ENCODE results near the gene NRXN2.
"Not testable (repeated sequence)": the region's sequence is repeated elsewhere in the genome, so short reads cannot be mapped to it uniquely, and the experiment has no call there.

Gene NRXN2

GRCh38 chr11:64703048-64703447 lies 19.9 kb downstream of the NRXN2 start:
- H3K9me3 Mint-ChIP-seq, result no peaks in the 10 kb centered on the region
- peaks cover 44% of the 10 kb centered on the region for H3K27me3 Mint-ChIP-seq
- no peak overlapping the region for H3K27ac Mint-ChIP-seq
- H3K4me3 Mint-ChIP-seq, result no peak overlapping the region
- H3K36me3 Mint-ChIP-seq, result no peaks in the 10 kb centered on the region
- CTCF ChIA-PET, result interaction anchor here (0.6 to 1.9 kb wide), 4 partner anchors 9 to 14 kb away, joined by 3 to 5 read pairs (median 4); no protein-coding TSS in a partner anchor
- H3K4me1 Mint-ChIP-seq, result no peaks in the 10 kb centered on the region
- no peak for DNase-seq

GRCh38 chr11:64701956-64702355 lies 21.0 kb downstream of the NRXN2 start:
- H3K27ac Mint-ChIP-seq, H3K4me3 Mint-ChIP-seq, H3K4me1 Mint-ChIP-seq, CTCF ChIA-PET, DNase-seq, H3K9me3 Mint-ChIP-seq, H3K36me3 Mint-ChIP-seq: not testable (repeated sequence)
- peaks cover 47% of the 10 kb centered on the region for H3K27me3 Mint-ChIP-seq

- no peaks in the 10 kb centered on the region for H3K4me1 Mint-ChIP-seq
- H3K27ac Mint-ChIP-seq, result no peak overlapping the region
- H3K27me3 Mint-ChIP-seq, result peaks cover 57% of the 10 kb centered on the region
- CTCF ChIA-PET, result interaction anchor here (1.2 to 1.8 kb wide), 2 partner anchors 9 to 16 kb away, joined by 3 to 7 read pairs; no protein-coding TSS in a partner anchor
- DNase-seq, result no peak
- H3K4me3 Mint-ChIP-seq, result no peak overlapping the region
- no peaks in the 10 kb centered on the region for H3K36me3 Mint-ChIP-seq
- H3K9me3 Mint-ChIP-seq, result no peaks in the 10 kb centered on the region
These were observed 24.6 kb downstream of the NRXN2 start for GRCh38 chr11:64698427-64698826.

GRCh38 chr11:64697663-64698375 lies 25.2 kb downstream of the NRXN2 start:
- CTCF ChIA-PET, result interaction anchor here (1.2 to 1.8 kb wide), 3 partner anchors 8 to 9 kb away, joined by 3 to 7 read pairs (median 5); no protein-coding TSS in a partner anchor
- Mint-ChIP-seq H3K4me3 (no peak overlapping the region), H3K27ac (no peak overlapping the region), H3K36me3 (no peaks in the 10 kb centered on the region), H3K27me3 (peaks cover 60% of the 10 kb centered on the region), H3K9me3 (no peaks in the 10 kb centered on the region), H3K4me1 (peaks cover 3% of the 10 kb centered on the region)
- no peak for DNase-seq

- CTCF ChIA-PET, result no interaction called here
- H3K4me3 Mint-ChIP-seq, result no peak overlapping the region
- no peaks in the 10 kb centered on the region for H3K36me3 Mint-ChIP-seq
- no peak for DNase-seq
- peaks cover 78% of the 10 kb centered on the region for H3K27me3 Mint-ChIP-seq
- H3K4me1 Mint-ChIP-seq, result peaks cover 8% of the 10 kb centered on the region
- no peaks in the 10 kb centered on the region for H3K9me3 Mint-ChIP-seq
- H3K27ac Mint-ChIP-seq, result no peak overlapping the region
These were observed 27.0 kb downstream of the NRXN2 start for GRCh38 chr11:64696045-64696444.

GRCh38 chr11:64695548-64695947 lies 27.4 kb downstream of the NRXN2 start:
- DNase-seq, result no peak
- H3K36me3 Mint-ChIP-seq, result no peaks in the 10 kb centered on the region
- H3K27ac Mint-ChIP-seq, result no peak overlapping the region
- H3K4me3 Mint-ChIP-seq, result no peak overlapping the region
- H3K4me1 Mint-ChIP-seq, result peaks cover 8% of the 10 kb centered on the region
- peaks cover 78% of the 10 kb centered on the region for H3K27me3 Mint-ChIP-seq
- no peaks in the 10 kb centered on the region for H3K9me3 Mint-ChIP-seq
- CTCF ChIA-PET, result interaction anchor here (2.5 kb wide), 1 partner anchor 9 kb away, joined by 6 read pairs; no protein-coding TSS in a partner anchor

- no peaks in the 10 kb centered on the region for H3K9me3 Mint-ChIP-seq
- CTCF ChIA-PET, result interaction anchor here (1.2 to 2.5 kb wide), 2 partner anchors 8 to 10 kb away, joined by 4 to 6 read pairs; no protein-coding TSS in a partner anchor
- no peak overlapping the region for H3K27ac Mint-ChIP-seq
- peaks cover 8% of the 10 kb centered on the region for H3K4me1 Mint-ChIP-seq
- H3K36me3 Mint-ChIP-seq, result no peaks in the 10 kb centered on the region
- H3K27me3 Mint-ChIP-seq, result peaks cover 78% of the 10 kb centered on the region
- no peak for DNase-seq
- no peak overlapping the region for H3K4me3 Mint-ChIP-seq
These were observed 28.1 kb downstream of the NRXN2 start for GRCh38 chr11:64694821-64695365.

- CTCF ChIA-PET, result interaction anchor here (1.2 to 2.5 kb wide), 3 partner anchors 9 to 245 kb away, joined by 3 to 6 read pairs (median 4); no protein-coding TSS in a partner anchor
- Mint-ChIP-seq H3K9me3 (no peaks in the 10 kb centered on the region), H3K27me3 (peaks cover 77% of the 10 kb centered on the region), H3K27ac (no peak overlapping the region), H3K4me3 (no peak overlapping the region), H3K36me3 (no peaks in the 10 kb centered on the region), H3K4me1 (peaks cover 9% of the 10 kb centered on the region)
- no peak for DNase-seq
These were observed 28.8 kb downstream of the NRXN2 start for GRCh38 chr11:64694026-64694755.

GRCh38 chr11:64692764-64693331 lies 30.1 kb downstream of the NRXN2 start:
- CTCF ChIA-PET, result interaction anchor here (1.5 kb wide), 1 partner anchor 244 kb away, joined by 3 read pairs; no protein-coding TSS in a partner anchor
- Mint-ChIP-seq H3K9me3 (no peaks in the 10 kb centered on the region), H3K27ac (no peak overlapping the region), H3K4me1 (peaks cover 18% of the 10 kb centered on the region), H3K36me3 (no peaks in the 10 kb centered on the region), H3K4me3 (no peak overlapping the region), H3K27me3 (peaks cover 81% of the 10 kb centered on the region)
- DNase-seq, result no peak

GRCh38 chr11:64691543-64691942 lies 31.5 kb downstream of the NRXN2 start:
- CTCF ChIA-PET, result interaction anchor here (1.4 kb wide), 1 partner anchor 13 kb away, joined by 5 read pairs; no protein-coding TSS in a partner anchor
- H3K4me3 Mint-ChIP-seq, result no peak overlapping the region
- H3K4me1 Mint-ChIP-seq, result peaks cover 18% of the 10 kb centered on the region
- DNase-seq, result no peak
- H3K27ac Mint-ChIP-seq, result no peak overlapping the region
- no peaks in the 10 kb centered on the region for H3K36me3 Mint-ChIP-seq
- peaks cover 72% of the 10 kb centered on the region for H3K27me3 Mint-ChIP-seq
- H3K9me3 Mint-ChIP-seq, result no peaks in the 10 kb centered on the region

GRCh38 chr11:64690235-64690634 lies 32.8 kb downstream of the NRXN2 start:
- no peak for DNase-seq
- Mint-ChIP-seq H3K27ac (no peak overlapping the region), H3K4me1 (peaks cover 18% of the 10 kb centered on the region), H3K27me3 (peaks cover 62% of the 10 kb centered on the region), H3K4me3 (no peak overlapping the region), H3K9me3 (no peaks in the 10 kb centered on the region), H3K36me3 (no peaks in the 10 kb centered on the region)
- CTCF ChIA-PET, result interaction anchor here (1.0 to 2.2 kb wide), 5 partner anchors 8 to 52 kb away, joined by 7 to 27 read pairs (median 11); partner anchors contain the start of gene RASGRP2

- Mint-ChIP-seq H3K36me3 (no peaks in the 10 kb centered on the region), H3K27ac (no peak overlapping the region), H3K9me3 (no peaks in the 10 kb centered on the region), H3K4me3 (peak overlapping the region; percentile 35), H3K27me3 (peaks cover 59% of the 10 kb centered on the region), H3K4me1 (peaks cover 18% of the 10 kb centered on the region)
- CTCF ChIA-PET, result interaction anchor here (0.7 to 2.3 kb wide), 26 partner anchors 9 to 405 kb away, joined by 3 to 27 read pairs (median 4); partner anchors contain the start of gene RASGRP2
- peak; percentile 94 for DNase-seq
These were observed 34.4 kb downstream of the NRXN2 start for GRCh38 chr11:64688534-64688982.

GRCh38 chr11:64687643-64688533 lies 35.1 kb downstream of the NRXN2 start:
- CTCF ChIA-PET, result interaction anchor here (0.7 to 2.3 kb wide), 21 partner anchors 12 to 406 kb away, joined by 3 to 27 read pairs (median 4); partner anchors contain the start of gene RASGRP2

More at GRCh38 chr11:64687643-64688533, 35.1 kb downstream of the NRXN2 start:
- no peaks in the 10 kb centered on the region for H3K36me3 Mint-ChIP-seq
- H3K27ac Mint-ChIP-seq, result no peak overlapping the region
- H3K4me3 Mint-ChIP-seq, result no peak overlapping the region
- H3K9me3 Mint-ChIP-seq, result no peaks in the 10 kb centered on the region
- peaks cover 57% of the 10 kb centered on the region for H3K27me3 Mint-ChIP-seq
- peaks cover 16% of the 10 kb centered on the region for H3K4me1 Mint-ChIP-seq
- no peak for DNase-seq

Measured in activated naive CD4-positive, alpha-beta T cell treated with anti-CD3 and anti-CD28 coated beads, Interleukin-2, amount 10 ng/mL, durations not matched to agents 7 days and 5 days (primary cell).